IMR-90 (cell line): ENCODE data around the gene SPTLC3. TPM values are rescaled to one million over a fixed set of nuclear protein-coding genes. Genes with fewer than 3 reads are reported as not detected.

Experiments used
- ATAC-seq: fragments of 200-7000 bp; cut with Tn5 transposase; 2 replicates; pipeline ENCODE4 v1.9.1; 2020; ENCODE audit warnings: low read depth, mild to moderate bottlenecking, moderate library complexity
- BruUV-seq: library from RNA; stranded (reverse); fragments of 400-500 nt; replicated peaks from 2 replicates; lab custom pipeline; 2021; lab: Mats Ljungman, UMichigan
- CTCF ChIA-PET: fragments of 300-600 bp; formaldehyde crosslinking; extraction: SDS; loops from one replicate; lab custom pipeline; 2021; ENCODE audit warnings: antibody characterized with exemption; lab: Yijun Ruan, JAX
- POLR2A ChIA-PET: fragments of 300-600 bp; sonication (Branson Sonifier 250); formaldehyde crosslinking; loops from one replicate; lab custom pipeline; 2022; ENCODE audit warnings: antibody characterized with exemption; ENCODE audit not compliant: unreplicated experiment; lab: Charles Lee
- DNase-seq: peaks from one replicate; pipeline ENCODE4 v3.0.0; 2013
- H2AFZ ChIP-seq: replicated peaks from 2 replicates; pipeline ENCODE3; 2013; ENCODE audit warnings: low read length, mild to moderate bottlenecking; ENCODE audit not compliant: poor library complexity
- H2AK5ac ChIP-seq: 2 replicates; pipeline ENCODE4 v1.6.1; 2013; ENCODE audit warnings: low read depth, low read length, inconsistent platforms
- H2AK9ac ChIP-seq: replicated peaks from 2 replicates; pipeline ENCODE3; 2013; ENCODE audit warnings: mild to moderate bottlenecking, low read depth, low read length, moderate library complexity; ENCODE audit not compliant: poor library complexity
- H2BK120ac ChIP-seq: 2 replicates; pipeline ENCODE4 v1.6.1; 2013; ENCODE audit warnings: low read depth, low read length, inconsistent platforms
- H2BK15ac ChIP-seq: 3 replicates; pipeline ENCODE4 v1.6.1; 2013; ENCODE audit warnings: low read depth, low read length, inconsistent platforms
- H2BK20ac ChIP-seq: 2 replicates; pipeline ENCODE4 v1.6.1; 2013; ENCODE audit warnings: low read depth, mild to moderate bottlenecking, inconsistent platforms, low read length, moderate library complexity
- H2BK5ac ChIP-seq: 2 replicates; pipeline ENCODE4 v1.6.1; 2013; ENCODE audit warnings: mild to moderate bottlenecking, low read depth, low read length, inconsistent platforms; ENCODE audit not compliant: poor library complexity, severe bottlenecking
- H3K14ac ChIP-seq: replicated peaks from 2 replicates; pipeline ENCODE4 v1.6.1; 2013; ENCODE audit warnings: low read depth, low read length, inconsistent platforms
- H3K18ac ChIP-seq: 2 replicates; pipeline ENCODE4 v1.6.1; 2013; ENCODE audit warnings: low read depth, low read length, control low read depth
- H3K23ac ChIP-seq: 2 replicates; pipeline ENCODE4 v1.6.1; 2013; ENCODE audit warnings: low read depth, low read length, inconsistent platforms
- H3K27ac ChIP-seq: 2 replicates; pipeline ENCODE4 v1.5.1; 2013; ENCODE audit warnings: mild to moderate bottlenecking, control low read depth, low read length; ENCODE audit not compliant: insufficient read depth
- H3K27me3 ChIP-seq: 2 replicates; pipeline ENCODE4 v1.6.1; 2013; ENCODE audit warnings: low read length; ENCODE audit not compliant: control insufficient read depth, insufficient read depth
- H3K36me3 ChIP-seq: 2 replicates; pipeline ENCODE4 v1.6.1; 2013; ENCODE audit warnings: low read length, mixed read lengths; ENCODE audit not compliant: control insufficient read depth, insufficient read depth
- H3K4ac ChIP-seq: 2 replicates; pipeline ENCODE4 v1.6.1; 2013; ENCODE audit warnings: low read depth, low read length, inconsistent platforms
- H3K4me1 ChIP-seq: 2 replicates; pipeline ENCODE4 v1.6.1; 2013; ENCODE audit warnings: low read length, mixed read lengths; ENCODE audit not compliant: control insufficient read depth, insufficient read depth
- H3K4me2 ChIP-seq: 2 replicates; pipeline ENCODE4 v1.6.1; 2013; ENCODE audit warnings: low read depth, mild to moderate bottlenecking, control low read depth, low read length, moderate library complexity
- H3K4me3 ChIP-seq: 2 replicates; pipeline ENCODE4 v1.5.1; 2013; ENCODE audit warnings: low read depth, mild to moderate bottlenecking, control low read depth, low read length, moderate library complexity; ENCODE audit not compliant: insufficient read depth
- H3K56ac ChIP-seq: 2 replicates; pipeline ENCODE4 v1.6.1; 2013; ENCODE audit warnings: low read length, inconsistent platforms; ENCODE audit not compliant: insufficient read depth; ENCODE audit errors: extremely low read depth
- H3K79me1 ChIP-seq, 2 experiments: 2 replicates each; pipeline ENCODE4 v1.6.1; 2013; ENCODE audit warnings: low read length in 2 of 2, inconsistent platforms in 1 of 2, low read depth in 1 of 2
- H3K9ac ChIP-seq: 2 replicates; pipeline ENCODE4 v1.6.1; 2013; ENCODE audit warnings: low read depth, low read length, control low read depth
- H3K9me1 ChIP-seq: 2 replicates; pipeline ENCODE4 v1.6.1; 2013; ENCODE audit warnings: low read length, inconsistent platforms; ENCODE audit not compliant: insufficient read depth
- H3K9me3 ChIP-seq: 2 replicates; pipeline ENCODE4 v1.6.1; 2013; ENCODE audit warnings: low read length; ENCODE audit not compliant: control insufficient read depth, insufficient read depth
- H4K20me1 ChIP-seq: 2 replicates; pipeline ENCODE4 v1.6.1; 2013; ENCODE audit warnings: low read length, inconsistent platforms; ENCODE audit not compliant: insufficient read depth
- H4K5ac ChIP-seq: 2 replicates; pipeline ENCODE4 v1.6.1; 2013; ENCODE audit warnings: mild to moderate bottlenecking, low read depth, low read length, control low read depth
- H4K8ac ChIP-seq, 2 experiments: 2 replicates each; pipeline ENCODE4 v1.6.1; 2013; ENCODE audit warnings: low read depth in 2 of 2, low read length in 2 of 2, control low read depth in 1 of 2, inconsistent platforms in 1 of 2
- H4K91ac ChIP-seq: 2 replicates; pipeline ENCODE4 v1.6.1; 2013; ENCODE audit warnings: low read depth, low read length, inconsistent platforms; ENCODE audit not compliant: insufficient read depth
- CEBPB ChIP-seq: IDR thresholded peaks from 2 replicates; pipeline ENCODE4 v1.6.1; 2012; ENCODE audit warnings: low read depth, low read length, improper control_type of control experiment
- NFE2L2 ChIP-seq: fragments of 150-350 bp; IDR thresholded peaks from 2 replicates; pipeline ENCODE4 v1.6.1; 2016; ENCODE audit warnings: low read depth, mild to moderate bottlenecking, low read length
- dilution Hi-C: fragments of 300-500 bp; cut with HindIII; formaldehyde crosslinking; loops from one replicate; pipeline ENCODE4 v1.14.3; 2018; ENCODE audit warnings: low sequenced_read_pairs; ENCODE audit not compliant: unreplicated experiment
- in situ Hi-C: fragments of 300-500 bp; cut with MboI; formaldehyde crosslinking; loops from 3 replicates; pipeline ENCODE4 v1.14.3; 2019; ENCODE audit warnings: low sequenced_read_pairs, inconsistent platforms, mixed read lengths
- intact Hi-C: fragments of 100-400 bp; cut with micrococcal nuclease; formaldehyde crosslinking; loops from 2 replicates; pipeline ENCODE4 v1.10.0; 2022
- polyA plus RNA-seq, 3 experiments: library from polyadenylated mRNA; depleted of rRNA; stranded (reverse); fragments of >200 nt; gene quantifications; 2 replicates each; pipeline ENCODE4 v1.2.3, GENCODE V29; 2012; ENCODE audit warnings: low replicate concordance in 1 of 3
- total RNA-seq: library from RNA; depleted of rRNA; stranded (reverse); fragments of >200 nt; gene quantifications from 2 replicates; pipeline ENCODE4 v1.2.3, GENCODE V29; 2012

Gene SPTLC3
- total and polyA plus RNA-seq, 2 of the 4 experiments (the other 2 are of a cell fraction) = 0.44 to 1.6 TPM

- Histone ChIP-seq H4K20me1 (no peaks in the 10 kb centered on the region), H2AK5ac (no peak overlapping the region), H3K79me1 (no peaks in the 10 kb centered on the region), H3K14ac (no peak overlapping the region), H2BK20ac (no peak overlapping the region), H2AK9ac (no peak overlapping the region), H3K18ac (no peak overlapping the region), H4K5ac (no peak overlapping the region), H2AFZ (no peak overlapping the region), H3K4me3 (no peak overlapping the region), H2BK15ac (no peak overlapping the region), H4K91ac (no peak overlapping the region), H3K36me3 (no peaks in the 10 kb centered on the region), H3K4me1 (no peaks in the 10 kb centered on the region; the same call in 1 of the 2 replicates), H3K4ac (no peak overlapping the region), H2BK120ac (no peak overlapping the region), H3K9me3 (no peaks in the 10 kb centered on the region), H4K8ac (no peak overlapping the region), H3K56ac (no peak overlapping the region), H2BK5ac (no peak overlapping the region), H3K4me2 (no peak overlapping the region), H3K27me3 (peaks cover 5% of the 10 kb centered on the region), H3K23ac (no peak overlapping the region), H3K9ac (no peak overlapping the region), H3K9me1 (no peaks in the 10 kb centered on the region), H3K27ac (no peak overlapping the region)
- intact Hi-C loops = no loop called here
- ChIA-PET CTCF (interaction anchor here (0.7 to 3.0 kb wide), 2 partner anchors 41 to 112 kb away, joined by 3 to 24 read pairs; no protein-coding TSS in a partner anchor), POLR2A (no interaction called here)
- in situ Hi-C loops = loop anchor here (5.0 kb wide), 1 partner anchor 43 kb away; no protein-coding TSS in a partner anchor
- dilution Hi-C loops = no loop called here
- no peak for DNase-seq
- BruUV-seq = no TSS peak
- TF ChIP-seq CEBPB (no peak), NFE2L2 (no peak)
- peak; percentile 61 for ATAC-seq
These were observed 43.4 kb upstream of the SPTLC3 start for GRCh38 chr20:12965212-12965869.
